Heart left ventricle (tissue), 13 donors: ENCODE data around the gene ZNF354C.

Experiments
- CTCF ChIP-seq, 12 donors: fragments of 200-600 bp; sonication (generic) in 4 of 12; IDR thresholded peaks; one replicate each; pipeline versions ENCODE4 v1.5.0 to v1.8.0; 2018 to 2022; ENCODE audit warnings: antibody characterized with exemption in 12 of 12, mild to moderate bottlenecking in 5 of 12
- POLR2A ChIP-seq, 2 donors: fragments of 450-650 bp; IDR thresholded peaks; one replicate each; pipeline ENCODE4 v1.6.1; 2017; ENCODE audit warnings: antibody characterized with exemption in 2 of 2, mild to moderate bottlenecking in 2 of 2, moderate library complexity in 2 of 2
- donor health status: ischemic (EF 13 %, LVEDD 7.1; RV severe dilation, severe dysfunction).
- donor health status: DM: no; HTN: yes; CAD: no.
- donor health status: DM: no; HTN: no; CAD: no.
- donor health status: ischemic (EF 25% LVEDD 6.9; RV normal size, moderate dysfunction).
- donor health status: ischemic (EF 25% LVEDD 5.7; RV mildly dilated, moderate dysfunction).
- donor health status: ischemic (EF 35%, LVEDD 5.7; RV mildly dilated, moderate dysfunction).
- donor health status: nonischemic (EF 11% LVEDD 7.7; RV severe dilation, severe dysfunction).
- donor health status: DM: yes; HTN: yes; CAD: no.
- donor health status: PGD.
- donor health status: ischemic (EF 29% LVEDD 5.4; RV normal size, mild dysfunction).
- donor health status: nonischemic (EF 23%, LVEDD 6.1; RV moderate dilation, normal function).

- TF ChIP-seq CTCF (IDR thresholded peaks at IDR 0.05): no peak
- no peak for TF ChIP-seq POLR2A (IDR thresholded peaks at IDR 0.05)
Observed at GRCh38 chr5:179112469-179113142, 52.4 kb downstream of the ZNF354C start.
